ENCODE data around the gene TBC1D16.
"Not testable (repeated sequence)": the region's sequence is repeated elsewhere in the genome, so short reads cannot be mapped to it uniquely, and the experiment has no call there.

The TBC1D16 gene

GRCh38 chr17:79913896-79914812 is 121.5 kb downstream of the TBC1D16 start:
- no peak for DNase-seq (ENCODE audit: low spot score)

- no peak for DNase-seq (ENCODE audit: low spot score)
Measured at GRCh38 chr17:79913451-79913850, 122.2 kb downstream of the TBC1D16 start.

GRCh38 chr17:79912552-79913330 is 122.9 kb downstream of the TBC1D16 start:
- no peak for DNase-seq (ENCODE audit: low spot score)

- DNase-seq (ENCODE audit: low spot score) = no peak
Measured at GRCh38 chr17:79911430-79912399, 124.0 kb downstream of the TBC1D16 start.

GRCh38 chr17:79910985-79911361 is 124.7 kb downstream of the TBC1D16 start:
- DNase-seq (ENCODE audit: low spot score) = no peak

GRCh38 chr17:79909121-79909520 is 126.6 kb downstream of the TBC1D16 start:
- DNase-seq (ENCODE audit: low spot score) = no peak

GRCh38 chr17:79907850-79908249 is 127.8 kb downstream of the TBC1D16 start:
- DNase-seq (ENCODE audit: low spot score) = no peak

- DNase-seq (ENCODE audit: low spot score) = no peak
Measured at GRCh38 chr17:79907217-79907715, 128.4 kb downstream of the TBC1D16 start.

- no peak for DNase-seq (ENCODE audit: low spot score)
Measured at GRCh38 chr17:79905832-79906231, 129.8 kb downstream of the TBC1D16 start.

GRCh38 chr17:79904865-79905264 is 130.8 kb downstream of the TBC1D16 start:
- DNase-seq (ENCODE audit: low spot score) = no peak

- no peak for DNase-seq (ENCODE audit: low spot score)
Measured at GRCh38 chr17:79902146-79902791, 133.4 kb downstream of the TBC1D16 start.

- DNase-seq (ENCODE audit: low spot score) = no peak
Measured at GRCh38 chr17:79901131-79901530, 134.5 kb downstream of the TBC1D16 start.

- DNase-seq (ENCODE audit: low spot score) = no peak
Measured at GRCh38 chr17:79899584-79899983, 136.1 kb downstream of the TBC1D16 start.

GRCh38 chr17:79897243-79898063 is 138.2 kb downstream of the TBC1D16 start:
- no peak for DNase-seq (ENCODE audit: low spot score)

- DNase-seq (ENCODE audit: low spot score) = not testable (repeated sequence)
Measured at GRCh38 chr17:79893457-79893856, 142.2 kb downstream of the TBC1D16 start.

GRCh38 chr17:79892457-79893241 is 143.0 kb downstream of the TBC1D16 start:
- no peak for DNase-seq (ENCODE audit: low spot score)

GRCh38 chr17:79891113-79891730 is 144.4 kb downstream of the TBC1D16 start:
- DNase-seq (ENCODE audit: low spot score) = no peak

GRCh38 chr17:79890706-79891105 is 145.0 kb downstream of the TBC1D16 start:
- DNase-seq (ENCODE audit: low spot score) = no peak

All from AG08395 (cell line).